CD4-positive, alpha-beta T cell treated with Interleukin-12 subunit alpha and Interleukin-12 subunit beta, for 1 hour (primary cell): ENCODE data around the gene APOL3.
"Not testable (repeated sequence)": the region's sequence is repeated elsewhere in the genome, so short reads cannot be mapped to it uniquely, and the experiment has no call there.

Source experiments
- DNase-seq: peaks from one replicate; pipeline ENCODE4 v3.0.0-alpha.2; 2020

The APOL3 gene

GRCh38 chr22:36160499-36160942 lies at the start of gene APOL3:
TSS of gene APOL3 (minus strand) at chr22:36160755. CDS start at chr22:36149055, 11,700 bp downstream.
- DNase-seq = peak; percentile 72

- no peak for DNase-seq
Measured at GRCh38 chr22:36210224-36210623, 49.7 kb upstream of the APOL3 start.

- not testable (repeated sequence) for DNase-seq
Measured at GRCh38 chr22:36209488-36209908, 48.9 kb upstream of the APOL3 start.

- no peak for DNase-seq
Measured at GRCh38 chr22:36208914-36209313, 48.4 kb upstream of the APOL3 start.

GRCh38 chr22:36208162-36208765 lies 47.7 kb upstream of the APOL3 start:
- no peak for DNase-seq

GRCh38 chr22:36206255-36206654 lies 45.7 kb upstream of the APOL3 start:
- DNase-seq = no peak

GRCh38 chr22:36205573-36205972 lies 45.0 kb upstream of the APOL3 start:
- not testable (repeated sequence) for DNase-seq

GRCh38 chr22:36204632-36205015 lies 44.1 kb upstream of the APOL3 start:
- DNase-seq = no peak

- DNase-seq = no peak
Measured at GRCh38 chr22:36204001-36204631, 43.6 kb upstream of the APOL3 start.

- not testable (repeated sequence) for DNase-seq
Measured at GRCh38 chr22:36203441-36203840, 42.9 kb upstream of the APOL3 start.

- not testable (repeated sequence) for DNase-seq
Measured at GRCh38 chr22:36202906-36203305, 42.4 kb upstream of the APOL3 start.

GRCh38 chr22:36201630-36202319 lies 41.2 kb upstream of the APOL3 start, which contains the start of gene APOL4:
TSS of gene APOL4 (minus strand) at chr22:36201809. CDS start at chr22:36201734, 75 bp downstream.
- no peak for DNase-seq

- DNase-seq = not testable (repeated sequence)
Measured at GRCh38 chr22:36201025-36201424, 40.5 kb upstream of the APOL3 start.

GRCh38 chr22:36199001-36199551 lies 38.5 kb upstream of the APOL3 start:
- no peak for DNase-seq

GRCh38 chr22:36198536-36198935 lies 38.0 kb upstream of the APOL3 start:
- no peak for DNase-seq

GRCh38 chr22:36197514-36198146 lies 37.1 kb upstream of the APOL3 start:
- no peak for DNase-seq

GRCh38 chr22:36197065-36197440 lies 36.5 kb upstream of the APOL3 start:
- DNase-seq = no peak

GRCh38 chr22:36196254-36197064 lies 35.9 kb upstream of the APOL3 start:
- DNase-seq = no peak

- DNase-seq = peak; percentile 55
Measured at GRCh38 chr22:36194971-36195370, 34.4 kb upstream of the APOL3 start.

- no peak for DNase-seq
Measured at GRCh38 chr22:36194385-36194784, 33.8 kb upstream of the APOL3 start.

- no peak for DNase-seq
Measured at GRCh38 chr22:36193577-36193976, 33.0 kb upstream of the APOL3 start.

- no peak for DNase-seq
Measured at GRCh38 chr22:36193171-36193570, 32.6 kb upstream of the APOL3 start.
